Cerebellar nuclear complex (tissue), 1 donor: ENCODE data around the gene SLC6A8.

Source experiments
- DNase-seq, 2 experiments: peaks; one replicate each; lab custom pipeline; 2025; lab: John Stamatoyannopoulos, UW

The SLC6A8 gene

GRCh38 chrX:153687121-153688039 is at the start of gene SLC6A8:
TSS of gene SLC6A8 (plus strand) at chrX:153687926. CDS start at chrX:153688575, 649 bp downstream.
- peak in 1 of 2 experiments; percentile 4 for DNase-seq

GRCh38 chrX:153638041-153638371 is 49.7 kb upstream of the SLC6A8 start:
- no peak for DNase-seq

- DNase-seq = no peak
These were observed 49.1 kb upstream of the SLC6A8 start for GRCh38 chrX:153638436-153639176.

GRCh38 chrX:153639177-153640044 is 48.3 kb upstream of the SLC6A8 start:
- no peak for DNase-seq

- DNase-seq = no peak
These were observed 47.6 kb upstream of the SLC6A8 start for GRCh38 chrX:153640045-153640686.

GRCh38 chrX:153640736-153641575 is 46.8 kb upstream of the SLC6A8 start:
- no peak for DNase-seq

- DNase-seq = no peak
These were observed 46.1 kb upstream of the SLC6A8 start for GRCh38 chrX:153641627-153642026.

- no peak for DNase-seq
These were observed 45.6 kb upstream of the SLC6A8 start for GRCh38 chrX:153642051-153642654.

- no peak for DNase-seq
These were observed 44.9 kb upstream of the SLC6A8 start for GRCh38 chrX:153642655-153643430.

GRCh38 chrX:153643431-153644351 is 44.0 kb upstream of the SLC6A8 start:
- DNase-seq = no peak

GRCh38 chrX:153644356-153645125 is 43.2 kb upstream of the SLC6A8 start:
- no peak for DNase-seq

GRCh38 chrX:153645151-153645550 is 42.6 kb upstream of the SLC6A8 start:
- DNase-seq = no peak

- DNase-seq = no peak
These were observed 41.7 kb upstream of the SLC6A8 start for GRCh38 chrX:153645921-153646488.

GRCh38 chrX:153646620-153647373 is 40.9 kb upstream of the SLC6A8 start, which contains the start of gene DUSP9:
TSS of gene DUSP9 (plus strand) at chrX:153647203. CDS start at chrX:153647954, 751 bp downstream.
- DNase-seq = no peak

- DNase-seq = no peak
These were observed 40.0 kb upstream of the SLC6A8 start for GRCh38 chrX:153647461-153648357.
